ENCODE measurements around the gene FSCN2. TPM values are rescaled to one million over a fixed set of nuclear protein-coding genes. Genes with fewer than 3 reads are reported as not detected.
A peak's percentile ranks its signal among the peaks of the same experiment; 100 is the strongest.

Gene FSCN2
- polyA plus RNA-seq, 1 of the 3 experiments (the other 2 are of a cell fraction): 2.1 TPM

- H3K9me3 ChIP-seq: no peaks in the 10 kb centered on the region
- no peaks in the 10 kb centered on the region for H3K9me2 ChIP-seq
- 0 out of 2 replicates have a peak overlapping the region, but pooled peaks have one; percentile 21 for H3K4me2 ChIP-seq
- POLR2A ChIA-PET: no interaction called here
- H3K4me1 ChIP-seq (ENCODE audit: control insufficient read depth in 1 of 2, insufficient read depth in 2 of 2, low read depth in 1 of 2, low read length in 1 of 2): peaks cover 0 to 26% of the 10 kb centered on the region in 2 experiments; a peak in 2 of 4 replicates
- WGBS (ENCODE audit: low lambda C conversion rate): 97% methylated on average over 11 of the region's 12 CpGs
- CTCF ChIA-PET: interaction anchor here (1.0 to 1.6 kb wide), 3 partner anchors 10 to 142 kb away, joined by 3 to 6 read pairs (median 3); no protein-coding TSS in a partner anchor
- H3F3A ChIP-seq (replicated peaks; ENCODE audit: insufficient read depth): peaks cover 27% of the 10 kb centered on the region
- H3K79me2 ChIP-seq (ENCODE audit: insufficient read depth): peaks cover 48% of the 10 kb centered on the region
- peak overlapping the region in 1 of 2 experiments; percentile 6; a peak in 1 of 4 replicates for H3K27ac ChIP-seq (ENCODE audit: low read depth in 2 of 2, low read length in 1 of 2)
- peaks cover 10% of the 10 kb centered on the region; the same call in 1 of the 2 replicates for H4K20me1 ChIP-seq (ENCODE audit: insufficient read depth)
- TF ChIP-seq EZH2phosphoT487 (IDR thresholded peaks at IDR 0.05; ENCODE audit: borderline replicate concordance, low read depth) (no peak), TAF1 (IDR thresholded peaks at IDR 0.05; ENCODE audit: borderline replicate concordance, low read depth, low read length) (no peak), MAX (IDR thresholded peaks at IDR 0.05; ENCODE audit: low read depth) (no peak), RFX5 (IDR thresholded peaks at IDR 0.05; ENCODE audit: low read length) (no peak), TCF12 (IDR thresholded peaks at IDR 0.05) (no peak), REST (IDR thresholded peaks at IDR 0.05; ENCODE audit: low read depth, low read length) (no peak), MXI1 (IDR thresholded peaks at IDR 0.05; ENCODE audit: low read depth, low read length) (no peak), RCOR1 (IDR thresholded peaks at IDR 0.05; ENCODE audit: low read length) (no peak), EP300 (IDR thresholded peaks at IDR 0.05; ENCODE audit: borderline replicate concordance in 1 of 2, low read depth in 1 of 2, low read length in 1 of 2) (no peak), POLR2AphosphoS5 (IDR thresholded peaks at IDR 0.05; ENCODE audit: low read depth, low read length) (no peak), NRF1 (IDR thresholded peaks at IDR 0.05; ENCODE audit: low read depth, low read length) (no peak), GATA2 (CRISPR knock-in tag; IDR thresholded peaks at IDR 0.05) (no peak), NFIC (IDR thresholded peaks at IDR 0.05; ENCODE audit: borderline replicate concordance) (no peak), IRF3 (IDR thresholded peaks at IDR 0.05; ENCODE audit: low read depth, low read length) (no peak), CHD2 (IDR thresholded peaks at IDR 0.05; ENCODE audit: low read length, partially characterized antibody) (no peak), ELF1 (IDR thresholded peaks at IDR 0.05) (no peak)
- H3K4me3 ChIP-seq (ENCODE audit: low read depth in 2 of 2, low read length in 1 of 2): no peak overlapping the region
- no peak for DNase-seq
- H3K9ac ChIP-seq: no peak overlapping the region
- no peak overlapping the region for H2AFZ ChIP-seq (ENCODE audit: low read depth)
- H3K27me3 ChIP-seq (ENCODE audit: insufficient read depth): no peaks in the 10 kb centered on the region
- H3K36me3 ChIP-seq (replicated peaks in 1 of 2; ENCODE audit: control insufficient read depth in 1 of 2, insufficient read depth in 2 of 2, low read length in 1 of 2): peaks cover 36 to 71% of the 10 kb centered on the region in 2 experiments
Observed at GRCh38 chr17:81582749-81583148, 54.6 kb downstream of the FSCN2 start.

All from SK-N-SH (cell line).